GM21529 (cell line): ENCODE data around the gene FUBP3.

Experiments used
- ATAC-seq: cut with Tn5 transposase; IDR thresholded peaks from one replicate; pipeline ENCODE4 v1.9.1; 2021; ENCODE audit not compliant: unreplicated experiment

The FUBP3 gene

DNA sequence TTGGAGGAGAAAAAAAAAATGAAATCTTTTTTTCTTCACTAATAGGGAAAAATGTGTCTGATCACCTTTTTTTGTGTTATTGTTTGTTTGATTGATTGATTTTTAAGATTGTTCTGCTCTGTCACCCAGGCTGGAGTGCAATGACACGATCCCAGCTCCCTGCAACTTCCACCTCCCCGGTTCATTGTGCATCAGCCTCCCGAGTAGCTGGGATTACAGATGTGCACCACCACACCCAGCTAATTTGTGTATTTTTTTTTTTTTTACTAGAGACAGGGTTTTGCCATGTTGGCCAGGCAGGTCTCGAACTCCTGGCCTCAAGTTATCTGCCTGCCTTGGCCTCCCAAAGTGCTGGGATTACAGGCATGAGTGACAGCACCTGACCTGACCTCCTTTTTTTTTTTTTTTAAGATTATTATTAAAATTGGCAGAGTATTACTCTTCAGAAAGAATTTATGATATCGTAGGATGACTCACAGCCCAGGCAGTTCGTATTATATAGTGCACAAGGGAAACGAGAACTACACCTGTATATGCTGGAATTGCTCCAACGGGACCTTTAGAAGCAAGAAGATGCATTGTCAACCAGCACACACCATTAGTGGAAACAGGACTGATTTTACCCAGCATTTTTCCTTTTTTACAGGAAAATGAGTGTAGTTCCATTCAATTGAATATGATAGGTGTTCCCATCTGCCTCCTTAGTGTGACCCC lies 27.7 kb downstream of the FUBP3 start:
- ATAC-seq = no peak

- no peak for ATAC-seq
These were observed 28.5 kb downstream of the FUBP3 start for GRCh38 chr9:130607640-130608420.

GRCh38 chr9:130608554-130609134 lies 29.3 kb downstream of the FUBP3 start:
- no peak for ATAC-seq

DNA sequence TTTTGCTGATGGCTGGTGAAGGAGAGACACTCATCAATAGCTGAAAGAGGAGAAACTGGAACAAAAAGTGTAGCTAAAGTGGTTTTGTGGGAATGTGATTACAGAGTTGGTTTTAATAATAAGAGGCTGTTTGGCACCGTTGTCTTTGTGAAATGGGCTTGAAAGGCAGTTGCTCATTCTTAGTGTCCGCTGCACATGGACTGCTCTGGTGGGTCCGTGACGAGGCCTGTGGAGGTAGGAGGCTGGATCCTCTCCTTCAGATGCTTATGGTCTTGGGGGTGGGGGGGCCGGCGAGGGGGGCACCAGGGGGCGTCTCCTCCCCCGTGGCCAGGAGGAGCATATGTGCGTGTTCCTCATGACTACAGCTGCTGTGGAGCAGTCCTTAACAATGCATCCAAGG lies 29.8 kb downstream of the FUBP3 start:
- no peak for ATAC-seq

GRCh38 chr9:130610862-130611707 lies 31.7 kb downstream of the FUBP3 start:
- no peak for ATAC-seq

DNA sequence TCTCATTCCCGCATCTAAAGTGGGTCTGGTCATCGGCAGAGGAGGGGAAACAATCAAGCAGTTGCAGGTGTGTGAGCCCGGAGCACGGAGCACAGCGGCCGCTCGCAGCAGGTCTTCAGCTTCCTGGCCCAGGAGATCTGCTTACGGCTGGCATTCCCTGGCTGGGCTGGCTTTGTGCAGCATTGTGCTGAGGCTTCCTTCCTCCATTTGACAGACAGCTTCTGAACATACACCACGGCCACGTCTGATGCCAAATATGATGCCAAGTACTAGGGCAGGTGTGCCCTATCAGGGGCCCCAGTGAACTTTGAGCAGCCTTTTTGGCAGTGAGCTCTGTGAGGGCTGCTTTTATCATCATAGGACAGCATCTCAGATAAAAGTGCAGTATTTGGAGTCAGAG lies 37.1 kb downstream of the FUBP3 start:
- ATAC-seq = no peak

DNA sequence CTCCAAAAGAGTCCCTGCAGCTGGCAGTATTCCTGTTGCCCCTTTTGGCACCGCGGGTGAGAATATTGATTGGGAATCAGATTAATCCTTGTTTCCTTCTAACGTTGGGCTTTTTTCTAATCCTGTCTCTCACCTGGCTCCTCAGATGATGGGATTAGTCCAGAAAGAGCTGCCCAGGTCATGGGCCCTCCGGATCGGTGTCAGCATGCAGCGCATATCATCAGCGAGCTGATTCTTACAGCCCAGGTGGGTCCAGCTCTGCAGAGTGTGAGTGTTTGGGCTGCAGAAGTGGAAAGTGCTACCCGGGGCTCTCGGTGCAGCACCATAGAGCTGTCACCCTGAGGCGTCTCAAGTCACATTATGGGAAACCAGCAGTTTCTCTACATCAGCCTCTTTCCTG lies 44.1 kb downstream of the FUBP3 start:
- no peak for ATAC-seq

DNA sequence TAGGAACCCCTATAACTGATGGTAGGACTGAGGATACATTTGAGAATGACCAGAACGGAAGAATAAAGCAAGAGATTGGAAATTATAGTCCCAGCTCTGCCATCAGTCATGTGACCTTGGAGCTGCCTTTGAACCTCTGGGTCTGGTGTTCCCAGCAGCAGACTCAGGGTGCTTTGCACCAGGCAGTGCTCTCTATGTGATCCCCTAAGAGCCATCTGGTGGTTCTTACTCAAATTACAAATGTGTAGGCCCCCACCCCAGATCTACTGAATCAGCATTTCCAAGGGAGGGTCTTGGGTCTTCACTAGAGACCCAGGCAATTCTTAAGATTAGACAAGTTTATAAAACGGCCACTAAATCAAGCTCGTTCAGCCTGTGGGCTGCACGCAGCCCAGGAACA lies 44.8 kb downstream of the FUBP3 start:
- ATAC-seq = no peak

- no peak for ATAC-seq
These were observed 47.0 kb downstream of the FUBP3 start for GRCh38 chr9:130626249-130626996.

DNA sequence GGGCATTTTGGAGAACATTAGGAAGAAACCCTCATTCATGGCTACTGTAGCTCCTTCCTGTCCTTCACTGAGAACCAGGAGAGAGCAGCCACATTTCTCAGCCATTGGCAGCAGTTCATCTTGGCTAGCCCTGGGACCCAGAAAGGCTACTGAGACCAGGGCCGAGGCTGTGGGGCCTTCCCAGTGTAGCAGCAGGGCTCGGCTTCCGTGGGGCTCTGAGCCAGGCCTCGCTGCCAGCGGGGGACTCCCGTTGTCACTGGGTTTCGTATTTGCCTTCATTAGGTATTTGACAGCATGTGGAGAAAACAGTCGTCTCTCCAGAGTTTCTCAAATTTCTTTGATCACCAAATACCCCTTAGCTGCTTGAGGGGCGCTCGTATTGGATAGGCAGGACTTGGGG lies 47.7 kb downstream of the FUBP3 start:
- no peak for ATAC-seq

GRCh38 chr9:130627896-130628792 lies 48.8 kb downstream of the FUBP3 start:
- ATAC-seq = no peak

DNA sequence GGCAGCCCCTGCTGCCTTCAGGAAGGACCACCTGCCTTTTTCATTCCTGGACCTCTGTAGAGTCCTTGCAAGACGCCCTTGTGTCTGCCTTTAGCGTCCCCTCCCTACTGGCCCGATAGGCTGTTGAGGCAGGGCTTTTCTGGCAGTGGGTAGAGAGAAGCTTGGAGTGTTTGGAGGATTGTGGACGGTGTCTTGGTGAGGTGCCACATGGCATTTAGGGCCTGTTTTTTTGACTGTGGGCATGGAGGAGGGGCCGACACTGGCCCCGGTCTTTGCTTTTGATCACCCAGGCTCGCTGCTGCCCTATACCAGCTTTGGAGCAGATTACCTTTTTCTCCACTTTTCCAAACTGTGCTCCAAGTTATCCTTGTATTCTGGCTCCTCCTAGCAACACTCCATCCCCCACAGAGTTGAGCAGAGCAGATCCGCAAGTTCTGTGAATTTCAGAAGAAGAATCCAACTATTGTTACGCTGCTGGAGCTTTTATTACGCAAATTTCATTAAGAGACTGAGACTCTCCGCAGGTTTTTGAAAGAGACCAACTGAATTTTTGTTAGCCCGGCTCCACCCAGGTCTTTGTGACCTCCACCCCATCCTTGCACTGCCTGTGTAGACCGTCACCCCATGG lies 50.2 kb downstream of the FUBP3 start:
- ATAC-seq = no peak

- ATAC-seq = no peak
These were observed 50.7 kb downstream of the FUBP3 start for GRCh38 chr9:130630071-130630450.

- ATAC-seq = no peak
These were observed 51.3 kb downstream of the FUBP3 start for GRCh38 chr9:130630506-130631330.

DNA sequence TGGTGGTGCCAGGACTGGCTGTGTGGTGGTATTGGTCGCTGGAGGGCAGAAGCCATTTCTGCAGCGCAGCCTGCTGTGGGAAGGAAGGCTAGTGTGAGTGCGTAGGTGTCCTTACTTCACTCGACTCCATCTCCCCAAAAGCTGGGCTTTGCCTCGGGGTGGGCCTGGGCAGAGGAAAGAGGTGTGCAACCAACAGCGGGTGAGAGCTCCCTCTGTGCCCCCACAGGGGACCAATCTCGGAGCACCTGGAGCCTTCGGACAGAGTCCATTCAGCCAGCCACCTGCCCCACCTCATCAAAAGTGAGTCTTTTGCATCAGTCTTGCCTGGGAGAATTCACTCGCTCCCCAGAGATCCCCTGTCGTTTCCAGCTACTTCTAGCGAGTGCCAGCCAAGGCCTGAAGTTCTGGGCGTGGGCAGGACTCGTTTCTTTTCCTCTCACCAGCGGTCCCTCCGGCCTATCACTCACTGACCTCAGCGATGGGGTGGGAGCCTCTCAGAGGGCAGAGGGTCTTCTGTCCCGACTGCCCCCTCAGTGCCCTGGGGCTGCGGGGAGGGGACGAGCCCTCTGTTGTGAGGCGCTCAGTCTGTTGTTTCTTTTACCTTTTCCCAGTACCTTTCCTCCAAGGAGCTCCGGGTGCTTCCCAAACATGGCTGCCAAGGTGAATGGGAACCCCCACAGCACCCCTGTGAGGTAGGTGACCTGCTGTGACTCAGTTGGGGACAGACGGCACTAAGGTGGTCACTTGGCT lies 52.1 kb downstream of the FUBP3 start:
- no peak for ATAC-seq

GRCh38 chr9:130632081-130632710 lies 52.8 kb downstream of the FUBP3 start:
- no peak for ATAC-seq

DNA sequence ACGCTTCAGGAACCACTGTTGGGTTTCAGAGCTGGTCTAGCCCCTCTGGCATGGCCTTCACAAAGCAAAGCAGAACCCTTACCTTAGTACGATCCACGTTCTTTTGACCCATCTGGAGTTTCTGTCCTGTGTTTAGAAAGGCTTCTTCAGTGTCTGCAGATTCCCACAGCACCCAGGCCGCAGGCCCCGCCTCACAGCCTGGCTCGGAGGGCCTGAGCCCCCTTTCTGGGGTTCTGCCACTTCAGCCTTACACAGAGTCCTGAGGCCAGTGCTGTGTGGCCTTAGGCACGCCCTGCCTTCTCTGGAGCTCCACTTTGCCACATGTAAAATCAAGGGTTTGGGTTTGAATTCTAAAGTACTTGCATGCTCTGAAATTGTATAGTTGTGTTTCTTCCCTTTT lies 53.5 kb downstream of the FUBP3 start:
- no peak for ATAC-seq
